SH-SY5Y (cell line): ENCODE results near the gene AGL.

Source experiments
- GATA2 ChIP-seq: IDR thresholded peaks from 2 replicates; pipeline ENCODE4 v1.6.1; 2011; ENCODE audit warnings: mild to moderate bottlenecking, low read depth, low read length
- GATA3 ChIP-seq: IDR thresholded peaks from 2 replicates; pipeline ENCODE4 v1.6.1; 2011; ENCODE audit warnings: low read depth, mild to moderate bottlenecking, low read length, moderate library complexity

GRCh38 chr1:99849744-99850458 lies at the start of gene AGL:
- TF ChIP-seq GATA3 (no peak), GATA2 (no peak)
